H9 (cell line): Measurements from ENCODE around the gene PCGF6. TPM values are rescaled to one million over a fixed set of nuclear protein-coding genes. Genes with fewer than 3 reads are reported as not detected.
A peak's percentile ranks its signal among the peaks of the same experiment; 100 is the strongest.

Experiments used
- DNase-seq: peaks from one replicate; pipeline ENCODE4 v3.0.0-alpha.2; 2017
- H2AFZ ChIP-seq: one replicate; pipeline ENCODE4 v1.6.1; 2013; ENCODE audit warnings: mild to moderate bottlenecking, low read length, control low read depth, moderate library complexity
- H2AK5ac ChIP-seq: 2 replicates; pipeline ENCODE4 v1.6.1; 2013; ENCODE audit warnings: low read length, control low read depth, mixed read lengths; ENCODE audit not compliant: insufficient read length
- H2BK120ac ChIP-seq: one replicate; pipeline ENCODE4 v1.6.1; 2013; ENCODE audit warnings: low read depth, mild to moderate bottlenecking, low read length, control low read depth, inconsistent platforms; ENCODE audit not compliant: poor library complexity, severe bottlenecking
- H2BK12ac ChIP-seq: 2 replicates; pipeline ENCODE4 v1.6.1; 2013; ENCODE audit warnings: low read length, control low read depth, mixed read lengths, low read depth; ENCODE audit not compliant: insufficient read length
- H2BK15ac ChIP-seq: 2 replicates; pipeline ENCODE4 v1.6.1; 2013; ENCODE audit warnings: low read depth, low read length, control low read depth
- H2BK20ac ChIP-seq: one replicate; pipeline ENCODE4 v1.6.1; 2013; ENCODE audit warnings: low read depth, mild to moderate bottlenecking, low read length, control low read depth, inconsistent platforms; ENCODE audit not compliant: poor library complexity, severe bottlenecking
- H2BK5ac ChIP-seq: 2 replicates; pipeline ENCODE4 v1.6.1; 2013; ENCODE audit warnings: low read length, control low read depth, mixed read lengths; ENCODE audit not compliant: insufficient read length
- H3K14ac ChIP-seq: 2 replicates; pipeline ENCODE4 v1.6.1; 2013; ENCODE audit warnings: low read length, control low read depth; ENCODE audit not compliant: insufficient read depth
- H3K18ac ChIP-seq: 2 replicates; pipeline ENCODE4 v1.6.1; 2013; ENCODE audit warnings: low read depth, mild to moderate bottlenecking, mixed read lengths, low read length, control low read depth; ENCODE audit not compliant: insufficient read length
- H3K23ac ChIP-seq: 2 replicates; pipeline ENCODE4 v1.6.1; 2013; ENCODE audit warnings: low read length, control low read depth, mixed read lengths, low read depth; ENCODE audit not compliant: insufficient read length
- H3K23me2 ChIP-seq: 2 replicates; pipeline ENCODE4 v1.6.1; 2013; ENCODE audit warnings: low read depth, mild to moderate bottlenecking, mixed read lengths, low read length, control low read depth; ENCODE audit not compliant: insufficient read length, poor library complexity, severe bottlenecking
- H3K27ac ChIP-seq: 2 replicates; pipeline ENCODE4 v1.5.1; 2013; ENCODE audit warnings: low read length, control low read depth, mixed read lengths, low read depth; ENCODE audit not compliant: insufficient read length
- H3K27me3 ChIP-seq: 2 replicates; pipeline ENCODE4 v1.6.1; 2013; ENCODE audit warnings: low read length, control low read depth, inconsistent platforms; ENCODE audit not compliant: insufficient read depth
- H3K4ac ChIP-seq: 2 replicates; pipeline ENCODE4 v1.6.1; 2013; ENCODE audit warnings: low read depth, mild to moderate bottlenecking, control low read depth, inconsistent platforms, low read length, moderate library complexity
- H3K4me1 ChIP-seq: 2 replicates; pipeline ENCODE4 v1.6.1; 2013; ENCODE audit warnings: low read length, control low read depth, inconsistent platforms; ENCODE audit not compliant: insufficient read depth
- H3K4me2 ChIP-seq: 2 replicates; pipeline ENCODE4 v1.6.1; 2013; ENCODE audit warnings: low read length, control low read depth, mixed read lengths; ENCODE audit not compliant: insufficient read length, insufficient read depth
- H3K56ac ChIP-seq: 2 replicates; pipeline ENCODE4 v1.6.1; 2013; ENCODE audit warnings: low read depth, mild to moderate bottlenecking, mixed read lengths, low read length, control low read depth; ENCODE audit not compliant: insufficient read length
- H3K79me1 ChIP-seq: 2 replicates; pipeline ENCODE4 v1.6.1; 2013; ENCODE audit warnings: low read depth, mild to moderate bottlenecking, moderate library complexity, low read length, control low read depth, inconsistent platforms; ENCODE audit not compliant: insufficient read depth, poor library complexity, severe bottlenecking
- H3K79me2 ChIP-seq: 2 replicates; pipeline ENCODE4 v1.6.1; 2013; ENCODE audit warnings: low read length, control low read depth, inconsistent platforms; ENCODE audit not compliant: insufficient read depth
- H3K9ac ChIP-seq: 2 replicates; pipeline ENCODE4 v1.6.1; 2013; ENCODE audit warnings: low read length, control low read depth, mixed read lengths; ENCODE audit not compliant: insufficient read length; ENCODE audit errors: extremely low read depth
- H3K9me3 ChIP-seq: one replicate; pipeline ENCODE4 v1.6.1; 2013; ENCODE audit warnings: low read depth, low read length, inconsistent platforms; ENCODE audit not compliant: control insufficient read depth
- H3T11ph ChIP-seq: one replicate; pipeline ENCODE4 v1.6.1; 2013; ENCODE audit warnings: mild to moderate bottlenecking, low read length, control low read depth, inconsistent platforms
- H4K20me1 ChIP-seq: one replicate; pipeline ENCODE4 v1.6.1; 2013; ENCODE audit not compliant: control insufficient read depth, insufficient read length, insufficient read depth
- H4K5ac ChIP-seq: 2 replicates; pipeline ENCODE4 v1.6.1; 2013; ENCODE audit warnings: low read depth, mild to moderate bottlenecking, mixed read lengths, low read length, control low read depth; ENCODE audit not compliant: insufficient read length
- H4K8ac ChIP-seq: replicated peaks from 2 replicates; pipeline ENCODE4 v1.6.1; 2013; ENCODE audit warnings: low read length, control low read depth, mixed read lengths, low read depth; ENCODE audit not compliant: insufficient read length
- H4K91ac ChIP-seq: 2 replicates; pipeline ENCODE4 v1.6.1; 2013; ENCODE audit warnings: low read depth, mild to moderate bottlenecking, moderate library complexity, mixed read lengths, low read length, control low read depth; ENCODE audit not compliant: insufficient read length
- H3K27ac Mint-ChIP-seq, 3 experiments: 2 replicates in 2 of 3; 3 replicates in 1 of 3; pipeline ENCODE4 v1.8.0; 2020 to 2021; ENCODE audit warnings: mixed read lengths in 3 of 3, mild to moderate bottlenecking in 1 of 3, moderate library complexity in 1 of 3
- H3K27me3 Mint-ChIP-seq: 2 replicates; pipeline ENCODE4 v1.8.0; 2021; ENCODE audit warnings: low read depth, mild to moderate bottlenecking, moderate library complexity, mixed read lengths
- H3K36me3 Mint-ChIP-seq, 3 experiments: 2 replicates in 2 of 3; 3 replicates in 1 of 3; pipeline ENCODE4 v1.8.0; 2020 to 2021; ENCODE audit warnings: low read depth in 3 of 3, mixed read lengths in 3 of 3; ENCODE audit not compliant: insufficient read depth in 1 of 3
- H3K4me1 Mint-ChIP-seq, 2 experiments: 2 replicates each; pipeline ENCODE4 v1.8.0; 2020; ENCODE audit warnings: mixed read lengths in 2 of 2
- H3K4me3 Mint-ChIP-seq, 2 experiments: 2 replicates in 1 of 2; 3 replicates in 1 of 2; pipeline ENCODE4 v1.8.0; 2020 to 2021; ENCODE audit warnings: mild to moderate bottlenecking in 2 of 2, mixed read lengths in 2 of 2, moderate library complexity in 1 of 2
- H3K9me3 Mint-ChIP-seq, 2 experiments: 2 replicates in 1 of 2; 3 replicates in 1 of 2; pipeline ENCODE4 v1.8.0; 2020; ENCODE audit warnings: mild to moderate bottlenecking in 2 of 2, mixed read lengths in 2 of 2, moderate library complexity in 1 of 2
- CTCF ChIP-seq: fragments of 200-600 bp; sonication (generic); conservative IDR thresholded peaks from 3 replicates; pipeline ENCODE4 v1.8.0; 2021; ENCODE audit warnings: antibody characterized with exemption, mild to moderate bottlenecking
- WGBS: extraction: QIAGEN DNeasy Blood & Tissue Kit; methylation state at CpG from one replicate; pipeline ENCODE4 v1.1.7; 2013; ENCODE audit warnings: missing lambda C conversion rate, low lambda C conversion rate, mixed read lengths; ENCODE audit not compliant: insufficient read length; ENCODE audit errors: extremely low coverage; 5-methylcytosine and 5-hydroxymethylcytosine counted together
- total RNA-seq: library from RNA; stranded (reverse); gene quantifications from 2 replicates; pipeline ENCODE4 v1.2.1, GENCODE V29; 2021

PCGF6 gene
- total RNA-seq, 1 experiment from 2014 or later, result 23.5 TPM

GRCh38 chr10:103350175-103350516, 794 bp downstream of the PCGF6 start:
- no peak overlapping the region for H3K27ac Mint-ChIP-seq
- no peak overlapping the region for H2AFZ ChIP-seq
- DNase-seq, result no peak

More at GRCh38 chr10:103350175-103350516, 794 bp downstream of the PCGF6 start:
- peaks cover 4 to 27% (median 26%) of the 10 kb centered on the region in 3 experiments; a peak in 6 of 7 replicates for H3K36me3 Mint-ChIP-seq
- no peak overlapping the region for H3T11ph ChIP-seq
- no peak overlapping the region for H4K8ac ChIP-seq
- no peaks in the 10 kb centered on the region for H3K9me3 ChIP-seq
- H3K4me3 Mint-ChIP-seq, result peak overlapping the region; percentile 90 to 95
- H4K5ac ChIP-seq, result no peak overlapping the region
- peaks cover 0 to 10% of the 10 kb centered on the region in 2 experiments; a peak in 2 of 4 replicates for H3K4me1 Mint-ChIP-seq
- H4K20me1 ChIP-seq, result no peaks in the 10 kb centered on the region
- no peaks in the 10 kb centered on the region for H3K27me3 ChIP-seq
- TF ChIP-seq CTCF, result no peak
- no CpG with 5 or more reads among the region's 16 CpGs for WGBS
- H2BK12ac ChIP-seq, result no peak overlapping the region
- no peak overlapping the region for H3K56ac ChIP-seq
- no peak overlapping the region for H2BK120ac ChIP-seq
- peak overlapping the region; percentile 22 for H3K4me2 ChIP-seq
- no peak overlapping the region for H4K91ac ChIP-seq
- H2AK5ac ChIP-seq, result no peak overlapping the region
- peaks cover 2% of the 10 kb centered on the region; the same call in 1 of the 2 replicates for H3K79me2 ChIP-seq
- no peak overlapping the region for H2BK20ac ChIP-seq
- no peak overlapping the region for H2BK15ac ChIP-seq
- H3K9ac ChIP-seq, result peak overlapping the region; percentile 69
- peak overlapping the region; percentile 66 for H3K18ac ChIP-seq
- no peak overlapping the region for H3K27ac ChIP-seq
- H3K23me2 ChIP-seq, result peaks cover 4% of the 10 kb centered on the region
- no peak overlapping the region for H3K23ac ChIP-seq
- no peaks in the 10 kb centered on the region for H3K27me3 Mint-ChIP-seq
- no peak overlapping the region for H2BK5ac ChIP-seq
- H3K9me3 Mint-ChIP-seq, result no peaks in the 10 kb centered on the region
- H3K14ac ChIP-seq, result no peak overlapping the region
- H3K4ac ChIP-seq, result no peak overlapping the region
- no peaks in the 10 kb centered on the region for H3K79me1 ChIP-seq
- no peaks in the 10 kb centered on the region for H3K4me1 ChIP-seq
